ENCODE measurements around the gene RFX4. TPM values are rescaled to one million over a fixed set of nuclear protein-coding genes. Genes with fewer than 3 reads are reported as not detected.

RFX4 gene
- total RNA-seq, 4 donors from 2014 or later, result not detected

Other genes starting within 250 kb of the RFX4 start
- 10 to 100 TPM in 3 of 4 donors, 1 to 10 TPM in 1; 9.6 to 14.6 (median 12.6) TPM for gene POLR3B, start 225.3 kb upstream of the RFX4 start, total RNA-seq
- gene RIC8B, start 191.7 kb downstream of the RFX4 start, total RNA-seq, result 10 to 100 TPM in 2 of 4 donors, 1 to 10 TPM in 2; 4.8 to 11.2 (median 8.8) TPM